NT2/D1 (cell line): ENCODE results near the gene CCDC149.

ENCODE experiments used
- SUZ12 ChIP-seq: IDR thresholded peaks from 2 replicates; pipeline ENCODE4 v1.6.1; 2011; ENCODE audit not compliant: insufficient read length, insufficient read depth; ENCODE audit errors: extremely low read depth
- YY1 ChIP-seq: IDR thresholded peaks from 2 replicates; pipeline ENCODE4 v1.6.1; 2011; ENCODE audit not compliant: insufficient read length, insufficient read depth
- ZNF274 ChIP-seq: IDR thresholded peaks from 2 replicates; pipeline ENCODE4 v1.6.1; 2011; ENCODE audit warnings: mild to moderate bottlenecking, low read depth, low read length

- TF ChIP-seq ZNF274 (no peak), YY1 (no peak), SUZ12 (no peak)
Observed at GRCh38 chr4:24772952-24773351, 139.9 kb downstream of the CCDC149 start.
